ENCODE data around the gene PRR30. TPM values are rescaled to one million over a fixed set of nuclear protein-coding genes. Genes with fewer than 3 reads are reported as not detected.

Gene PRR30
- total and polyA plus RNA-seq, 10 of the 15 experiments (the other 5 are each of a cell fraction or from before 2014, with no cell fraction given): not detected

DNA sequence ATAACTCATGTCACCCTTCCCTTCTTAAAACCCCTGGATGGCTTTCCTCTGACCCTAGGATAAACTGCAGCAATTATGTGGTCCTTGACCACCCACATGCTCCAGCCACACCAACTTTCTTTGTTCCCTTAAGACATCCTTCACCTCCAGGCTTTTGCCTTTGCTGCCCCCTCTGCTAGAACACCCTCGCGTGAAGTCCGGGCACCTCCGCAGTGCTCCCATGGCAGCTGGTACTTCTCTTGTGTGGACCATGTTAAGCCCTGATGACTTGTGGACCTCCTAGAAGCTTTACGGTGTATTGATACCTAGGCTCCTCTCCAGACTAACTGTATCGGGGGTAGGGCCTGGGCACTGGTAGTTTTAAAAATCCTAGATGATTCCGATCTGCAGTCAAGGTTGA lies 16.4 kb downstream of the PRR30 start:
- ChIA-PET CTCF (interaction anchor here (1.2 kb wide), 1 partner anchor 161 kb away, joined by 3 read pairs; no protein-coding TSS in a partner anchor), POLR2A (no interaction called here), SMC1A (ENCODE audit: uncharacterized antibody, unreplicated experiment) (interaction anchor here (1.7 kb wide), 1 partner anchor 11 kb away, joined by 7 read pairs; no protein-coding TSS in a partner anchor), RAD21 (ENCODE audit: unreplicated experiment) (interaction anchor here (1.7 kb wide), 1 partner anchor 68 kb away, joined by 4 read pairs; no protein-coding TSS in a partner anchor)
- no peaks in the 10 kb centered on the region for H3K79me2 ChIP-seq (ENCODE audit: control insufficient read depth, insufficient read depth, low read length)
- intact Hi-C loops (cut with micrococcal nuclease; ENCODE audit: unreplicated experiment) (no loop called here), in situ Hi-C loops (cut with MboI) (no loop called here)
- H4K20me1 ChIP-seq (ENCODE audit: control insufficient read depth, insufficient read depth): no peaks in the 10 kb centered on the region
- H3K36me3 ChIP-seq (ENCODE audit: control insufficient read depth in 2 of 2, insufficient read depth in 2 of 2, low read length in 1 of 2): no peaks in the 10 kb centered on the region
- WGBS (ENCODE audit: insufficient coverage, insufficient replicate concordance, low lambda C conversion rate, missing lambda C conversion rate): 83% methylated on average over 7 of the region's 7 CpGs
- FAIRE-seq (no peak), ATAC-seq (no peak), DNase-seq (ENCODE audit: low read depth, low spot score) (no peak)
- H3K27ac ChIP-seq (ENCODE audit: control insufficient read depth, insufficient read depth): no peak overlapping the region
- H2AFZ ChIP-seq (ENCODE audit: control insufficient read depth, low read depth, low read length): no peak overlapping the region
- H3K4me2 ChIP-seq (ENCODE audit: control insufficient read depth, insufficient read depth): no peak overlapping the region
- no TSS peak for BruUV-seq (replicated peaks)
- H3K4me1 ChIP-seq (ENCODE audit: control insufficient read depth, insufficient read depth, low read length): peaks cover 5% of the 10 kb centered on the region; the same call in 1 of the 2 replicates
- H3K9me3 ChIP-seq (replicated peaks; ENCODE audit: control insufficient read depth, insufficient read depth, low read length): no peaks in the 10 kb centered on the region
- H3K4me3 ChIP-seq: no peak overlapping the region
- peaks cover 7 to 8% of the 10 kb centered on the region in 2 experiments for H3K27me3 ChIP-seq (replicated peaks in 1 of 2; ENCODE audit: control insufficient read depth in 2 of 2, insufficient read depth in 2 of 2, low read length in 1 of 2)
- H3K9ac ChIP-seq (ENCODE audit: control insufficient read depth, insufficient read depth, low read length): no peak overlapping the region
- TF ChIP-seq POLR2AphosphoS5 (IDR thresholded peaks at IDR 0.05; ENCODE audit: low read length) (no peak), SRF (IDR thresholded peaks at IDR 0.05; ENCODE audit: low read depth in 2 of 2, low read length in 2 of 2) (no peak), TARDBP (IDR thresholded peaks at IDR 0.05; ENCODE audit: borderline replicate concordance) (no peak), KAT2A (conservative IDR thresholded peaks at IDR 0.05; ENCODE audit: control insufficient read depth, low read depth, low read length) (no peak), HDAC2 (IDR thresholded peaks at IDR 0.05) (no peak)

DNA sequence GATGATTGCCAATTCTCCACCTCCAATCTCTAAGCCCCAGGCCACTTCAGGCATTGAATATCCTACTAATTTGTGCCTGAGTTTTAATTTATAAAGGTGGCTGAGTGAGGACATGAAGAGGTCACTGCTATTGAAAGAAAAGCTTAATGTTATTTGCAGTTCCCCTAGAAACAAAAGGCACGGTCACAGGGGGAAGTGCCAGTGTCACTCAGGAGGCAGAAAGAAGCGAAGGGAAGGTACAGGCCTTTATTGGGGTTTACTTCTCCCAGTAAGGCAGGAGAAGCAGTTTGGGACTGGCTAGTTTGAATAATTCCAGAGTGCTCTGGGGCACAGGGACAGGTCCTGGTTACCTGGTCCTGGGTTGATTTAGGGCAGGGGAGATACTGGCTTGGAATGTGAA lies 17.3 kb downstream of the PRR30 start:
- no peak overlapping the region for H3K9ac ChIP-seq (ENCODE audit: control insufficient read depth, insufficient read depth, low read length)
- intact Hi-C loops (cut with micrococcal nuclease; ENCODE audit: unreplicated experiment): no loop called here
- POLR2A ChIA-PET: no interaction called here
- H3K27me3 ChIP-seq (replicated peaks in 1 of 2; ENCODE audit: control insufficient read depth in 2 of 2, insufficient read depth in 2 of 2, low read length in 1 of 2): peaks cover 7 to 8% of the 10 kb centered on the region in 2 experiments
- no peak overlapping the region for H3K27ac ChIP-seq (ENCODE audit: control insufficient read depth, insufficient read depth)
- SMC1A ChIA-PET (ENCODE audit: uncharacterized antibody, unreplicated experiment): no interaction called here
- no peaks in the 10 kb centered on the region for H3K9me3 ChIP-seq (replicated peaks; ENCODE audit: control insufficient read depth, insufficient read depth, low read length)
- no peak for TF ChIP-seq RBBP5 (conservative IDR thresholded peaks at IDR 0.05)
- TF ChIP-seq TCF3 (IDR thresholded peaks at IDR 0.05; ENCODE audit: borderline replicate concordance, insufficient read depth, low read depth, low read length): no peak
- TF ChIP-seq, protein P1, sequence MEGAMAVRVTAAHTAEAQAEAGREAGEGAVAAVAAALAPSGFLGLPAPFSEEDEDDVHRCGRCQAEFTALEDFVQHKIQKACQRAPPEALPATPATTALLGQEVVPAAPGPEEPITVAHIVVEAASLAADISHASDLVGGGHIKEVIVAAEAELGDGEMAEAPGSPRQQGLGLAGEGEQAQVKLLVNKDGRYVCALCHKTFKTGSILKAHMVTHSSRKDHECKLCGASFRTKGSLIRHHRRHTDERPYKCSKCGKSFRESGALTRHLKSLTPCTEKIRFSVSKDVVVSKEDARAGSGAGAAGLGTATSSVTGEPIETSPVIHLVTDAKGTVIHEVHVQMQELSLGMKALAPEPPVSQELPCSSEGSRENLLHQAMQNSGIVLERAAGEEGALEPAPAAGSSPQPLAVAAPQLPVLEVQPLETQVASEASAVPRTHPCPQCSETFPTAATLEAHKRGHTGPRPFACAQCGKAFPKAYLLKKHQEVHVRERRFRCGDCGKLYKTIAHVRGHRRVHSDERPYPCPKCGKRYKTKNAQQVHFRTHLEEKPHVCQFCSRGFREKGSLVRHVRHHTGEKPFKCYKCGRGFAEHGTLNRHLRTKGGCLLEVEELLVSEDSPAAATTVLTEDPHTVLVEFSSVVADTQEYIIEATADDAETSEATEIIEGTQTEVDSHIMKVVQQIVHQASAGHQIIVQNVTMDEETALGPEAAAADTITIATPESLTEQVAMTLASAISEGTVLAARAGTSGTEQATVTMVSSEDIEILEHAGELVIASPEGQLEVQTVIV (IDR thresholded peaks at IDR 0.05; ENCODE audit: borderline replicate concordance, partially characterized antibody): no peak
- TF ChIP-seq STAT3 (IDR thresholded peaks at IDR 0.05; ENCODE audit: low read depth, low read length): no peak
- no peak for TF ChIP-seq BHLHE40 (IDR thresholded peaks at IDR 0.05; ENCODE audit: borderline replicate concordance in 1 of 2, low read depth in 2 of 2, low read length in 1 of 2)
- TF ChIP-seq, protein P2, sequence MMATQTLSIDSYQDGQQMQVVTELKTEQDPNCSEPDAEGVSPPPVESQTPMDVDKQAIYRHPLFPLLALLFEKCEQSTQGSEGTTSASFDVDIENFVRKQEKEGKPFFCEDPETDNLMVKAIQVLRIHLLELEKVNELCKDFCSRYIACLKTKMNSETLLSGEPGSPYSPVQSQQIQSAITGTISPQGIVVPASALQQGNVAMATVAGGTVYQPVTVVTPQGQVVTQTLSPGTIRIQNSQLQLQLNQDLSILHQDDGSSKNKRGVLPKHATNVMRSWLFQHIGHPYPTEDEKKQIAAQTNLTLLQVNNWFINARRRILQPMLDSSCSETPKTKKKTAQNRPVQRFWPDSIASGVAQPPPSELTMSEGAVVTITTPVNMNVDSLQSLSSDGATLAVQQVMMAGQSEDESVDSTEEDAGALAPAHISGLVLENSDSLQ (IDR thresholded peaks at IDR 0.05): no peak
- TF ChIP-seq ZNF217 (IDR thresholded peaks at IDR 0.05): no peak
- no peak for TF ChIP-seq POU2F2 (IDR thresholded peaks at IDR 0.05; ENCODE audit: borderline replicate concordance, low read depth, low read length)
- TF ChIP-seq ETV6 (conservative IDR thresholded peaks at IDR 0.05 in 1 of 2, IDR thresholded peaks at IDR 0.05 in 1 of 2; ENCODE audit: borderline replicate concordance in 1 of 2, low read depth in 1 of 2): no peak
- no peak for TF ChIP-seq RELA (IDR thresholded peaks at IDR 0.05; ENCODE audit: borderline replicate concordance, partially characterized antibody)
- no peak for TF ChIP-seq HDGF (IDR thresholded peaks at IDR 0.05)
- CTCF ChIA-PET: interaction anchor here (1.1 kb wide), 1 partner anchor 22 kb away, joined by 3 read pairs; no protein-coding TSS in a partner anchor
- FAIRE-seq (no peak), DNase-seq (ENCODE audit: low read depth, low spot score) (no peak), ATAC-seq (no peak)
- in situ Hi-C loops (cut with MboI): no loop called here
- no peak overlapping the region for H3K4me3 ChIP-seq
- no peaks in the 10 kb centered on the region for H3K36me3 ChIP-seq (ENCODE audit: control insufficient read depth in 2 of 2, insufficient read depth in 2 of 2, low read length in 1 of 2)
- 59% methylated on average over 2 of the region's 2 CpGs for WGBS (ENCODE audit: insufficient coverage, insufficient replicate concordance, low lambda C conversion rate, missing lambda C conversion rate)
- H3K4me1 ChIP-seq (ENCODE audit: control insufficient read depth, insufficient read depth, low read length): peaks cover 5% of the 10 kb centered on the region; the same call in 1 of the 2 replicates
- no peak overlapping the region for H3K4me2 ChIP-seq (ENCODE audit: control insufficient read depth, insufficient read depth)
- no TSS peak for BruUV-seq (replicated peaks)
- no peaks in the 10 kb centered on the region for H4K20me1 ChIP-seq (ENCODE audit: control insufficient read depth, insufficient read depth)
- no peaks in the 10 kb centered on the region for H3K79me2 ChIP-seq (ENCODE audit: control insufficient read depth, insufficient read depth, low read length)
- RAD21 ChIA-PET (ENCODE audit: unreplicated experiment): no interaction called here
- no peak overlapping the region for H2AFZ ChIP-seq (ENCODE audit: control insufficient read depth, low read depth, low read length)

Measured in GM12878 (cell line).